K562 (cell line): ENCODE data around the gene C1orf167. TPM values are rescaled to one million over a fixed set of nuclear protein-coding genes. Genes with fewer than 3 reads are reported as not detected.

ENCODE experiments used
- CBX3 ChIP-seq, 2 experiments: IDR thresholded peaks; 1 replicate in 1 of 2; 2 replicates in 1 of 2; pipeline ENCODE4 v1.6.1; 2012; ENCODE audit warnings: inconsistent platforms in 2 of 2, low read length in 2 of 2, borderline replicate concordance in 1 of 2, control low read depth in 1 of 2
- GMEB1 ChIP-seq: fragments of 250-450 bp; sonication (Bioruptor Pico); IDR thresholded peaks from 2 replicates; pipeline ENCODE4 v1.4.0; 2020; ENCODE audit warnings: mild to moderate bottlenecking
- MAFK ChIP-seq: IDR thresholded peaks from 2 replicates; pipeline ENCODE4 v1.6.1; 2011; ENCODE audit warnings: low read length, improper control_type of control experiment
- SRSF7 ChIP-seq: fragments of 200-400 bp; formaldehyde crosslinking; optimal IDR thresholded peaks from 2 replicates; pipeline ENCODE3; 2017; ENCODE audit warnings: mild to moderate bottlenecking, low read depth, low read length
- TAF15 ChIP-seq: fragments of 200-400 bp; formaldehyde crosslinking; IDR thresholded peaks from 2 replicates; pipeline ENCODE4 v1.6.1; 2017; ENCODE audit warnings: mild to moderate bottlenecking, low read depth, low read length, moderate library complexity
- THRB ChIP-seq: fragments of 450-650 bp; formaldehyde crosslinking; conservative IDR thresholded peaks from 2 replicates; pipeline ENCODE4 v1.4.0; 2022; ENCODE audit warnings: mild to moderate bottlenecking, missing genetic modification characterization
- ZBTB40 ChIP-seq, 2 experiments: fragments of 450-650 bp in 1 of 2; sonication (generic) in 1 of 2; formaldehyde crosslinking in 1 of 2; IDR thresholded peaks; 2 replicates each; pipeline versions ENCODE4 v1.7.1 to v1.9.0; 2016 to 2022; ENCODE audit warnings: inconsistent platforms in 1 of 2, mild to moderate bottlenecking in 1 of 2, missing genetic modification reagents in 1 of 2
- ZFP91 ChIP-seq: sonication (generic); formaldehyde crosslinking; IDR thresholded peaks from 2 replicates; pipeline ENCODE4 v1.8.0; 2022; ENCODE audit warnings: mild to moderate bottlenecking, missing genetic modification reagents
- ZNF655 ChIP-seq: fragments of 250-450 bp; sonication (Bioruptor Pico); IDR thresholded peaks from 2 replicates; pipeline ENCODE4 v1.5.0; 2021
- polyA plus RNA-seq, 8 experiments: library from polyadenylated mRNA; depleted of rRNA in 4 of 8; stranded (reverse) in 5 of 8; unstranded in 3 of 8; fragments of >200 nt; fragmentation: Nextera tagmentation in 2 of 8; fragmentation: Illumina TruSeq in 1 of 8; extraction: Ambion mirVana in 2 of 8; extraction: Trizol in 1 of 8; gene quantifications; 2 replicates each; pipeline versions ENCODE4 v1.2.1 to v1.2.3, GENCODE V29; 2011 to 2014; ENCODE audit warnings: inconsistent platforms in 1 of 8, missing spikeins in 1 of 8
- total RNA-seq, 7 experiments: library from RNA; depleted of rRNA in 6 of 7; stranded (reverse); fragments of >200 nt in 6 of 7; fragmentation: Illumina TruSeq in 2 of 7; extraction: Trizol in 2 of 7; gene quantifications; 2 replicates each; pipeline versions ENCODE4 v1.2.1 to v1.2.3, GENCODE V29; 2011 to 2021; ENCODE audit warnings: low replicate concordance in 1 of 7

The C1orf167 gene
- total and polyA plus RNA-seq, 9 of the 15 experiments (the other 6 are each of a cell fraction or from before 2014, with no cell fraction given) = 0.22 to 0.86 (median 0.31) TPM; not detected in 2

GRCh38 chr1:11805422-11806306 is 43.7 kb downstream of the C1orf167 start, which contains the start of the genes CLCN6 and MTHFR (continued):
- peak; percentile 27 for TF ChIP-seq GMEB1 (CRISPR knock-in tag)
- TF ChIP-seq ZFP91 (CRISPR knock-in tag) = no peak
- no peak for TF ChIP-seq ZNF655 (CRISPR knock-in tag)
- no peak for TF ChIP-seq SRSF7
- TF ChIP-seq ZBTB40 (IDR thresholded peaks at IDR 0.05) = peak; percentile 97
- TF ChIP-seq ZBTB40 (CRISPR knock-in tag; IDR thresholded peaks at IDR 0.05) = no peak
- peak; percentile 82; the same call in 1 of the 2 replicates for TF ChIP-seq THRB
- TF ChIP-seq MAFK = no peak
- 0 out of 2 replicates have a peak, but pooled peaks have one; percentile 27 for TF ChIP-seq TAF15
- no peak for TF ChIP-seq CBX3 (IDR thresholded peaks at IDR 0.05; ENCODE audit: borderline replicate concordance in 1 of 2, low read length in 2 of 2)
